CD4-positive, CD25-positive, alpha-beta regulatory T cell (primary cell): ENCODE results near the gene GCH1. TPM values are rescaled to one million over a fixed set of nuclear protein-coding genes. Genes with fewer than 3 reads are reported as not detected.
A peak's percentile ranks its signal among the peaks of the same experiment; 100 is the strongest.
"Not testable (repeated sequence)": the region's sequence is repeated elsewhere in the genome, so short reads cannot be mapped to it uniquely, and the experiment has no call there.

Experiments used
- ATAC-seq, 2 donors: fragments of 150-1000 bp; cut with Tn5 transposase; one replicate each; pipeline ENCODE4 v1.10.0; 2021; ENCODE audit warnings: low read depth in 2 of 2, moderate number of reproducible peaks in 2 of 2, moderate library complexity in 1 of 2
- DNase-seq, 3 donors: peaks; one replicate each; pipeline versions ENCODE4 v3.0.0 to v3.0.0-alpha.2; 2012 to 2022; ENCODE audit warnings: mixed read lengths in 1 of 3
- H3K27ac ChIP-seq: one replicate; pipeline ENCODE4 v1.7.0; 2013; ENCODE audit warnings: mild to moderate bottlenecking, low read length; ENCODE audit not compliant: insufficient read depth, poor library complexity, severe bottlenecking
- H3K27me3 ChIP-seq: one replicate; pipeline ENCODE4 v1.7.0; 2013; ENCODE audit warnings: low read length; ENCODE audit not compliant: control insufficient read depth, insufficient read depth
- H3K36me3 ChIP-seq: one replicate; pipeline ENCODE4 v1.7.0; 2013; ENCODE audit warnings: mild to moderate bottlenecking, low read length, moderate library complexity; ENCODE audit not compliant: control insufficient read depth, insufficient read depth
- H3K4me1 ChIP-seq: 2 replicates; pipeline ENCODE4 v1.7.0; 2013; ENCODE audit warnings: mild to moderate bottlenecking, low read length; ENCODE audit not compliant: insufficient read depth, control insufficient read depth, poor library complexity, severe bottlenecking
- H3K4me3 ChIP-seq: one replicate; pipeline ENCODE4 v1.7.0; 2013; ENCODE audit warnings: low read depth, mild to moderate bottlenecking, low read length, moderate library complexity
- H3K9me3 ChIP-seq, 2 experiments: 1 replicate in 1 of 2; 2 replicates in 1 of 2; pipeline ENCODE4 v1.7.0; 2013; ENCODE audit warnings: low read length in 2 of 2, mild to moderate bottlenecking in 1 of 2, moderate library complexity in 1 of 2; ENCODE audit not compliant: control insufficient read depth in 2 of 2
- H3K27ac Mint-ChIP-seq, 3 donors: one replicate each; pipeline ENCODE4 v1.8.0; 2020 to 2022; ENCODE audit warnings: mild to moderate bottlenecking in 3 of 3, mixed read lengths in 3 of 3, moderate library complexity in 2 of 3
- H3K27me3 Mint-ChIP-seq: one replicate; pipeline ENCODE4 v1.8.0; 2022; ENCODE audit warnings: mild to moderate bottlenecking, mixed read lengths
- H3K36me3 Mint-ChIP-seq: one replicate; pipeline ENCODE4 v1.8.0; 2020; ENCODE audit warnings: mixed read lengths
- H3K4me1 Mint-ChIP-seq, 4 donors: one replicate each; pipeline ENCODE4 v1.8.0; 2020 to 2022; ENCODE audit warnings: mixed read lengths in 4 of 4, mild to moderate bottlenecking in 1 of 4
- H3K4me3 Mint-ChIP-seq, 4 donors: one replicate each; pipeline ENCODE4 v1.8.0; 2020 to 2022; ENCODE audit warnings: mild to moderate bottlenecking in 4 of 4, mixed read lengths in 4 of 4, moderate library complexity in 3 of 4
- H3K9me3 Mint-ChIP-seq, 7 donors: one replicate each; pipeline ENCODE4 v1.8.0; 2020 to 2022; ENCODE audit warnings: mixed read lengths in 7 of 7, mild to moderate bottlenecking in 3 of 7, moderate library complexity in 2 of 7
- polyA plus RNA-seq, 4 donors: library from polyadenylated mRNA; unstranded; fragments of 300-500 nt; fragmentation: Illumina TruSeq; gene quantifications; one replicate each; pipeline ENCODE4 v1.2.3, GENCODE V29; 2021
- total RNA-seq: library from RNA; stranded (reverse); gene quantifications from one replicate; pipeline ENCODE4 v1.2.3, GENCODE V29; 2022

The GCH1 gene
- total and polyA plus RNA-seq, 5 donors from 2014 or later: 41.8 to 63.0 (median 49.5) TPM

- H3K4me1 Mint-ChIP-seq: peaks cover 9 to 22% (median 19%) of the 10 kb centered on the region in 4 donors
- H3K36me3 ChIP-seq: no peaks in the 10 kb centered on the region
- no peak for ATAC-seq
- H3K27ac Mint-ChIP-seq: no peak overlapping the region
- H3K9me3 Mint-ChIP-seq: no peaks in the 10 kb centered on the region
- no peak overlapping the region for H3K27ac ChIP-seq
- no peaks in the 10 kb centered on the region for H3K36me3 Mint-ChIP-seq
- H3K27me3 Mint-ChIP-seq: no peaks in the 10 kb centered on the region
- peaks cover 7% of the 10 kb centered on the region for H3K4me1 ChIP-seq
- H3K9me3 ChIP-seq: no peaks in the 10 kb centered on the region
- H3K27me3 ChIP-seq: no peaks in the 10 kb centered on the region
- H3K4me3 ChIP-seq: no peak overlapping the region
- DNase-seq: no peak
- peak overlapping the region in 2 of 4 donors; percentile 26 to 61 for H3K4me3 Mint-ChIP-seq
These were observed 3.4 kb upstream of the GCH1 start for GRCh38 chr14:54906075-54906474.

GRCh38 chr14:54902143-54902520 is 494 bp downstream of the GCH1 start:
- Histone ChIP-seq H3K27ac (peak overlapping the region; percentile 92), H3K27me3 (no peaks in the 10 kb centered on the region), H3K4me3 (peak overlapping the region; percentile 57), H3K36me3 (no peaks in the 10 kb centered on the region), H3K9me3 (no peaks in the 10 kb centered on the region), H3K4me1 (peaks cover 21% of the 10 kb centered on the region)
- H3K36me3 Mint-ChIP-seq: no peaks in the 10 kb centered on the region
- DNase-seq (peak; percentile 76 to 92 (median 78)), ATAC-seq (peak; percentile 63 to 68)
- no peaks in the 10 kb centered on the region for H3K27me3 Mint-ChIP-seq
- peak overlapping the region; percentile 9 to 92 (median 82) for H3K27ac Mint-ChIP-seq
- no peaks in the 10 kb centered on the region for H3K9me3 Mint-ChIP-seq
- H3K4me1 Mint-ChIP-seq: peaks cover 11 to 47% (median 25%) of the 10 kb centered on the region in 4 donors
- H3K4me3 Mint-ChIP-seq: peak overlapping the region; percentile 92 to 98 (median 93)

- peak overlapping the region; percentile 88 for H3K4me3 ChIP-seq
- H3K27me3 ChIP-seq: no peaks in the 10 kb centered on the region
- H3K36me3 ChIP-seq: no peaks in the 10 kb centered on the region
- ATAC-seq (no peak), DNase-seq (peak in 2 of 3 donors; percentile 6 to 37)
- Mint-ChIP-seq H3K9me3 (no peaks in the 10 kb centered on the region), H3K36me3 (no peaks in the 10 kb centered on the region), H3K4me1 (peaks cover 11 to 44% (median 25%) of the 10 kb centered on the region in 4 donors), H3K27ac (peak overlapping the region; percentile 73 to 92 (median 82)), H3K27me3 (no peaks in the 10 kb centered on the region), H3K4me3 (peak overlapping the region; percentile 92 to 98 (median 93))
- H3K27ac ChIP-seq: peak overlapping the region; percentile 92
- H3K9me3 ChIP-seq: no peaks in the 10 kb centered on the region
- H3K4me1 ChIP-seq: peaks cover 21% of the 10 kb centered on the region
These were observed 1.1 kb downstream of the GCH1 start for GRCh38 chr14:54901380-54902142.

GRCh38 chr14:54899573-54899972 is 3.1 kb downstream of the GCH1 start:
- no peak overlapping the region for H3K27ac Mint-ChIP-seq
- peaks cover 23 to 57% (median 39%) of the 10 kb centered on the region in 4 donors for H3K4me1 Mint-ChIP-seq
- H3K27me3 ChIP-seq: no peaks in the 10 kb centered on the region
- H3K36me3 Mint-ChIP-seq: no peaks in the 10 kb centered on the region
- H3K27me3 Mint-ChIP-seq: no peaks in the 10 kb centered on the region
- H3K9me3 ChIP-seq: no peaks in the 10 kb centered on the region
- DNase-seq (no peak), ATAC-seq (no peak)
- H3K9me3 Mint-ChIP-seq: no peaks in the 10 kb centered on the region
- H3K27ac ChIP-seq: no peak overlapping the region
- peaks cover 21% of the 10 kb centered on the region for H3K4me1 ChIP-seq
- H3K4me3 ChIP-seq: no peak overlapping the region
- peaks cover 3% of the 10 kb centered on the region for H3K36me3 ChIP-seq
- H3K4me3 Mint-ChIP-seq: peak overlapping the region; percentile 41 to 93 (median 92)

GRCh38 chr14:54897809-54898555 is 4.6 kb downstream of the GCH1 start:
- not testable (repeated sequence) for ATAC-seq, H3K36me3 Mint-ChIP-seq, H3K9me3 ChIP-seq, H3K9me3 Mint-ChIP-seq, H3K27ac ChIP-seq, H3K27me3 ChIP-seq, H3K27me3 Mint-ChIP-seq, H3K36me3 ChIP-seq, DNase-seq, H3K4me3 ChIP-seq
- H3K4me1 ChIP-seq: peaks cover 21% of the 10 kb centered on the region
- Mint-ChIP-seq H3K4me1 (peaks cover 31 to 66% (median 48%) of the 10 kb centered on the region in 4 donors), H3K4me3 (peak overlapping the region in 2 of 4 donors; percentile 30 to 59), H3K27ac (peak overlapping the region in 1 of 3 donors; percentile 28)

- Mint-ChIP-seq H3K27ac (peak overlapping the region in 1 of 3 donors; percentile 65), H3K27me3 (no peaks in the 10 kb centered on the region), H3K9me3 (no peaks in the 10 kb centered on the region), H3K4me1 (peaks cover 29 to 70% (median 53%) of the 10 kb centered on the region in 4 donors), H3K4me3 (peak overlapping the region in 1 of 4 donors; percentile 38), H3K36me3 (no peaks in the 10 kb centered on the region)
- Histone ChIP-seq H3K27ac (no peak overlapping the region), H3K27me3 (no peaks in the 10 kb centered on the region), H3K4me3 (no peak overlapping the region), H3K4me1 (peaks cover 12% of the 10 kb centered on the region), H3K9me3 (no peaks in the 10 kb centered on the region), H3K36me3 (peaks cover 3% of the 10 kb centered on the region)
- DNase-seq (no peak), ATAC-seq (no peak)
These were observed 6.9 kb downstream of the GCH1 start for GRCh38 chr14:54895683-54896082.

- H3K4me1 ChIP-seq: peaks cover 8% of the 10 kb centered on the region
- H3K9me3 ChIP-seq: no peaks in the 10 kb centered on the region
- peaks cover 3% of the 10 kb centered on the region for H3K36me3 ChIP-seq
- Mint-ChIP-seq H3K27me3 (no peaks in the 10 kb centered on the region), H3K4me3 (peak overlapping the region in 3 of 4 donors; percentile 6 to 58 (median 38)), H3K36me3 (no peaks in the 10 kb centered on the region), H3K27ac (peak overlapping the region in 2 of 3 donors; percentile 60 to 65), H3K9me3 (no peaks in the 10 kb centered on the region), H3K4me1 (peaks cover 26 to 66% (median 51%) of the 10 kb centered on the region in 4 donors)
- no peak for DNase-seq
- no peak overlapping the region for H3K27ac ChIP-seq
- H3K27me3 ChIP-seq: no peaks in the 10 kb centered on the region
- H3K4me3 ChIP-seq: peak overlapping the region; percentile 13
- no peak for ATAC-seq
These were observed 7.6 kb downstream of the GCH1 start for GRCh38 chr14:54894995-54895394.
